ENCODE results near the gene PIM1.

- no peak for TF ChIP-seq CTCF (IDR thresholded peaks at IDR 0.05 in 8 of 11, conservative IDR thresholded peaks at IDR 0.05 in 3 of 11)
- TF ChIP-seq POLR2A (IDR thresholded peaks at IDR 0.05), result no peak
- TF ChIP-seq POLR2AphosphoS5 (IDR thresholded peaks at IDR 0.05), result no peak
These were observed 22.7 kb downstream of the PIM1 start for GRCh38 chr6:37192666-37193065.
